OCI-LY1 (cell line): Measurements from ENCODE around the gene LPIN3.
A peak's percentile ranks its signal among the peaks of the same experiment; 100 is the strongest.

ENCODE experiments used
- H2AFZ ChIP-seq: fragments of 200-600 bp; sonication (generic), shearing (Covaris generic); 2 replicates; pipeline ENCODE4 v1.6.0; 2014; ENCODE audit warnings: antibody characterized with exemption, mild to moderate bottlenecking, low read length
- H3F3A ChIP-seq: fragments of 200-600 bp; sonication (generic), shearing (Covaris generic); 2 replicates; pipeline ENCODE4 v1.6.0; 2014; ENCODE audit warnings: mild to moderate bottlenecking, antibody characterized with exemption, low read length, moderate library complexity; ENCODE audit not compliant: insufficient read depth
- H3K27ac ChIP-seq: fragments of 200-600 bp; sonication (generic); 2 replicates; pipeline ENCODE4 v1.5.1; 2014; ENCODE audit warnings: low read length, mixed run types, mild to moderate bottlenecking, low read depth; ENCODE audit not compliant: poor library complexity, severe bottlenecking
- H3K27me3 ChIP-seq: fragments of 200-600 bp; sonication (generic); 2 replicates; pipeline ENCODE4 v1.6.0; 2014; ENCODE audit warnings: antibody characterized with exemption, mild to moderate bottlenecking, low read length, moderate library complexity; ENCODE audit not compliant: insufficient read depth
- H3K36me3 ChIP-seq: fragments of 200-600 bp; sonication (generic); 2 replicates; pipeline ENCODE4 v1.6.1; 2014; ENCODE audit warnings: mild to moderate bottlenecking, antibody characterized with exemption, low read length, moderate library complexity, mixed read lengths; ENCODE audit not compliant: insufficient read depth
- H3K4me1 ChIP-seq: fragments of 200-600 bp; sonication (generic); 2 replicates; pipeline ENCODE4 v1.5.1; 2014; ENCODE audit warnings: mild to moderate bottlenecking, low read length, moderate library complexity; ENCODE audit not compliant: insufficient read depth, severe bottlenecking
- H3K4me2 ChIP-seq: fragments of 200-600 bp; sonication (generic), shearing (Covaris generic); 2 replicates; pipeline ENCODE4 v1.6.1; 2014; ENCODE audit warnings: low read length
- H3K4me3 ChIP-seq: fragments of 200-600 bp; sonication (generic); 2 replicates; pipeline ENCODE4 v1.5.1; 2014; ENCODE audit warnings: low read length, low read depth, mild to moderate bottlenecking, mixed read lengths; ENCODE audit not compliant: poor library complexity, severe bottlenecking
- H3K79me2 ChIP-seq: fragments of 200-600 bp; shearing (Covaris generic); 2 replicates; pipeline ENCODE4 v1.6.1; 2016; ENCODE audit warnings: mixed run types, low read length, mixed read lengths; ENCODE audit not compliant: insufficient read depth
- H3K9ac ChIP-seq: fragments of 200-600 bp; sonication (generic), shearing (Covaris generic); 2 replicates; pipeline ENCODE4 v1.6.1; 2014; ENCODE audit warnings: mild to moderate bottlenecking, low read length, mixed read lengths
- H3K9me2 ChIP-seq: fragments of 200-600 bp; sonication (generic), shearing (Covaris generic); 2 replicates; pipeline ENCODE4 v1.6.1; 2014; ENCODE audit warnings: low read depth, mild to moderate bottlenecking, low read length, mixed read lengths
- H3K9me3 ChIP-seq: fragments of 200-600 bp; shearing (Covaris generic); 2 replicates; pipeline ENCODE4 v1.6.1; 2014; ENCODE audit warnings: low read length, mixed read lengths
- H4K20me1 ChIP-seq: fragments of 200-600 bp; sonication (generic), shearing (Covaris generic); 2 replicates; pipeline ENCODE4 v1.6.0; 2016; ENCODE audit warnings: mild to moderate bottlenecking, low read length; ENCODE audit not compliant: insufficient read depth
- CTCF ChIP-seq: fragments of 200-600 bp; sonication (generic), shearing (Covaris generic); IDR thresholded peaks from 2 replicates; pipeline ENCODE4 v1.5.1; 2017; ENCODE audit warnings: mild to moderate bottlenecking, antibody characterized with exemption, low read length, moderate library complexity, mixed read lengths
- EZH2 ChIP-seq: fragments of 200-600 bp; sonication (generic), shearing (Covaris generic); IDR thresholded peaks from 2 replicates; pipeline ENCODE4 v1.8.0; 2017; ENCODE audit warnings: borderline replicate concordance, mixed run types, mild to moderate bottlenecking, antibody characterized with exemption, low read length, moderate library complexity, mixed read lengths

LPIN3 gene

GRCh38 chr20:41340327-41341055 lies at the start of gene LPIN3:
LPIN3 (plus strand) TSS chr20:41340821; CDS start chr20:41345804, 4,983 bp downstream.
- no peak within 1 kb of the TSS for H3K27ac ChIP-seq
- peak within 1 kb of the TSS; percentile 71 for H3K4me2 ChIP-seq
- TF ChIP-seq EZH2 (no peak), CTCF (no peak)
- H3K4me1 ChIP-seq = peaks cover 11% of the 10 kb centered on the region
- no peaks in the 10 kb centered on the region for H3K27me3 ChIP-seq
- no peak within 1 kb of the TSS for H2AFZ ChIP-seq
- H3K4me3 ChIP-seq = peak within 1 kb of the TSS; percentile 51
- no peaks in the 10 kb centered on the region for H3K9me2 ChIP-seq
- no peaks in the 10 kb centered on the region for H4K20me1 ChIP-seq
- no peaks in the 10 kb centered on the region for H3K9me3 ChIP-seq
- no peaks in the 10 kb centered on the region for H3K36me3 ChIP-seq
- H3F3A ChIP-seq = no peaks in the 10 kb centered on the region
- no peaks in the 10 kb centered on the region for H3K79me2 ChIP-seq
- no peak within 1 kb of the TSS for H3K9ac ChIP-seq

- Histone ChIP-seq H3F3A (no peaks in the 10 kb centered on the region), H3K4me1 (no peaks in the 10 kb centered on the region), H3K27me3 (no peaks in the 10 kb centered on the region), H3K9me3 (no peaks in the 10 kb centered on the region), H3K9me2 (no peaks in the 10 kb centered on the region), H3K36me3 (no peaks in the 10 kb centered on the region), H3K4me3 (no peak overlapping the region), H3K27ac (no peak overlapping the region), H2AFZ (no peak overlapping the region), H3K79me2 (no peaks in the 10 kb centered on the region), H3K4me2 (no peak overlapping the region), H4K20me1 (no peaks in the 10 kb centered on the region), H3K9ac (no peak overlapping the region)
- TF ChIP-seq EZH2 (no peak), CTCF (no peak)
These were observed 47.2 kb upstream of the LPIN3 start for GRCh38 chr20:41293269-41294037.

- Histone ChIP-seq H3K4me2 (no peak overlapping the region), H4K20me1 (no peaks in the 10 kb centered on the region), H2AFZ (no peak overlapping the region), H3F3A (no peaks in the 10 kb centered on the region), H3K9me3 (no peaks in the 10 kb centered on the region), H3K36me3 (no peaks in the 10 kb centered on the region), H3K79me2 (no peaks in the 10 kb centered on the region), H3K27me3 (no peaks in the 10 kb centered on the region), H3K9me2 (no peaks in the 10 kb centered on the region), H3K27ac (no peak overlapping the region), H3K9ac (no peak overlapping the region), H3K4me1 (peaks cover 6% of the 10 kb centered on the region), H3K4me3 (no peak overlapping the region)
- TF ChIP-seq EZH2 = no peak
- no peak for TF ChIP-seq CTCF
These were observed 40.7 kb upstream of the LPIN3 start for GRCh38 chr20:41299899-41300298.
